K562 (cell line): ENCODE data around the gene OR1N1. TPM values are rescaled to one million over a fixed set of nuclear protein-coding genes. Genes with fewer than 3 reads are reported as not detected.
A peak's percentile ranks its signal among the peaks of the same experiment; 100 is the strongest.

Experiments used
- CLOCK ChIP-seq: fragments of 250-450 bp; sonication (Bioruptor Pico); IDR thresholded peaks from 2 replicates; pipeline ENCODE4 v1.4.0; 2020; ENCODE audit warnings: mild to moderate bottlenecking, moderate library complexity, borderline replicate concordance
- FOSL1 ChIP-seq: fragments of 200-800 bp; sonication (Bioruptor generic); conservative IDR thresholded peaks from 2 replicates; pipeline ENCODE4 v1.6.1; 2016; ENCODE audit warnings: missing genetic modification characterization, missing compliant biosample characterization
- HDAC2 ChIP-seq: fragments of 450-650 bp; IDR thresholded peaks from 2 replicates; pipeline ENCODE4 v1.6.1; 2016; ENCODE audit warnings: mild to moderate bottlenecking
- HNRNPLL ChIP-seq: fragments of 200-400 bp; formaldehyde crosslinking; IDR thresholded peaks from 2 replicates; pipeline ENCODE4 v1.6.1; 2017; ENCODE audit warnings: low read length, low read depth, mild to moderate bottlenecking; ENCODE audit not compliant: poor library complexity, severe bottlenecking
- polyA plus RNA-seq, 8 experiments: library from polyadenylated mRNA; depleted of rRNA in 4 of 8; stranded (reverse) in 5 of 8; unstranded in 3 of 8; fragments of >200 nt; fragmentation: Nextera tagmentation in 2 of 8; fragmentation: Illumina TruSeq in 1 of 8; extraction: Ambion mirVana in 2 of 8; extraction: Trizol in 1 of 8; gene quantifications; 2 replicates each; pipeline versions ENCODE4 v1.2.1 to v1.2.3, GENCODE V29; 2011 to 2014; ENCODE audit warnings: inconsistent platforms in 1 of 8, missing spikeins in 1 of 8
- total RNA-seq, 7 experiments: library from RNA; depleted of rRNA in 6 of 7; stranded (reverse); fragments of >200 nt in 6 of 7; fragmentation: Illumina TruSeq in 2 of 7; extraction: Trizol in 2 of 7; gene quantifications; 2 replicates each; pipeline versions ENCODE4 v1.2.1 to v1.2.3, GENCODE V29; 2011 to 2021; ENCODE audit warnings: low replicate concordance in 1 of 7

Gene OR1N1
- total and polyA plus RNA-seq, 9 of the 15 experiments (the other 6 are each of a cell fraction or from before 2014, with no cell fraction given) = not detected

GRCh38 chr9:122477346-122477745 is 49.7 kb downstream of the OR1N1 start (continued):
- TF ChIP-seq CLOCK (CRISPR knock-in tag) = no peak
- no peak for TF ChIP-seq HDAC2
- no peak for TF ChIP-seq HNRNPLL
- TF ChIP-seq FOSL1 (tag) = peak; percentile 81

Other genes starting within 250 kb of the OR1N1 start
Only the 7 nearest of the 12 such genes appear.
- not detected in 2 replicates for gene OR1J1, start 49.4 kb downstream of the OR1N1 start, total RNA-seq (2014; rRNA removed)
- not detected in 2 replicates for gene OR1J1, start 49.4 kb downstream of the OR1N1 start, total RNA-seq (2014; rRNA removed; fragmentation: Illumina TruSeq; extraction: Trizol)
- not detected in 2 replicates for gene OR1J1, start 49.4 kb downstream of the OR1N1 start, total RNA-seq (2015; rRNA removed; fragmentation: Illumina TruSeq; extraction: Trizol)
- gene OR1J1, start 49.4 kb downstream of the OR1N1 start, total RNA-seq (2021) = not detected in 2 replicates
- gene OR1J1, start 49.4 kb downstream of the OR1N1 start, polyA plus RNA-seq (2011; rRNA removed) = not detected in 2 replicates
- gene OR1J1, start 49.4 kb downstream of the OR1N1 start, polyA plus RNA-seq (2014; fragmentation: Illumina TruSeq; extraction: Trizol) = not detected in 2 replicates
- not detected for gene OR1J1, start 49.4 kb downstream of the OR1N1 start, polyA plus RNA-seq (2014; fragmentation: Nextera tagmentation; extraction: Ambion mirVana)
- gene OR1J1, start 49.4 kb downstream of the OR1N1 start, polyA plus RNA-seq (2014; rRNA removed) = not detected in 2 replicates
- gene OR1J2, start 16.5 kb downstream of the OR1N1 start, total RNA-seq (2014; rRNA removed) = not detected in 2 replicates
- not detected in 2 replicates for gene OR1J2, start 16.5 kb downstream of the OR1N1 start, total RNA-seq (2014; rRNA removed; fragmentation: Illumina TruSeq; extraction: Trizol)
- not detected in 2 replicates for gene OR1J2, start 16.5 kb downstream of the OR1N1 start, total RNA-seq (2015; rRNA removed; fragmentation: Illumina TruSeq; extraction: Trizol)
- gene OR1J2, start 16.5 kb downstream of the OR1N1 start, total RNA-seq (2021) = not detected in 2 replicates
- not detected in 2 replicates for gene OR1J2, start 16.5 kb downstream of the OR1N1 start, polyA plus RNA-seq (2011; rRNA removed)
- gene OR1J2, start 16.5 kb downstream of the OR1N1 start, polyA plus RNA-seq (2014; fragmentation: Illumina TruSeq; extraction: Trizol) = not detected in 2 replicates
- gene OR1J2, start 16.5 kb downstream of the OR1N1 start, polyA plus RNA-seq (2014; fragmentation: Nextera tagmentation; extraction: Ambion mirVana) = not detected
- not detected in 2 replicates for gene OR1J2, start 16.5 kb downstream of the OR1N1 start, polyA plus RNA-seq (2014; rRNA removed)
- not detected in 2 replicates for gene OR1J4, start 8.2 kb downstream of the OR1N1 start, total RNA-seq (2014; rRNA removed)
- not detected in 2 replicates for gene OR1J4, start 8.2 kb downstream of the OR1N1 start, total RNA-seq (2014; rRNA removed; fragmentation: Illumina TruSeq; extraction: Trizol)
- not detected in 2 replicates for gene OR1J4, start 8.2 kb downstream of the OR1N1 start, total RNA-seq (2015; rRNA removed; fragmentation: Illumina TruSeq; extraction: Trizol)
- not detected in 2 replicates for gene OR1J4, start 8.2 kb downstream of the OR1N1 start, total RNA-seq (2021)
- not detected in 2 replicates for gene OR1J4, start 8.2 kb downstream of the OR1N1 start, polyA plus RNA-seq (2011; rRNA removed)
- not detected in 2 replicates for gene OR1J4, start 8.2 kb downstream of the OR1N1 start, polyA plus RNA-seq (2014; fragmentation: Illumina TruSeq; extraction: Trizol)
- gene OR1J4, start 8.2 kb downstream of the OR1N1 start, polyA plus RNA-seq (2014; fragmentation: Nextera tagmentation; extraction: Ambion mirVana) = not detected
- gene OR1J4, start 8.2 kb downstream of the OR1N1 start, polyA plus RNA-seq (2014; rRNA removed) = not detected in 2 replicates
- gene OR1N2, start 25.8 kb upstream of the OR1N1 start, total RNA-seq (2014; rRNA removed) = not detected in 2 replicates
- gene OR1N2, start 25.8 kb upstream of the OR1N1 start, total RNA-seq (2014; rRNA removed; fragmentation: Illumina TruSeq; extraction: Trizol) = not detected in 2 replicates
- gene OR1N2, start 25.8 kb upstream of the OR1N1 start, total RNA-seq (2015; rRNA removed; fragmentation: Illumina TruSeq; extraction: Trizol) = not detected in 2 replicates
- gene OR1N2, start 25.8 kb upstream of the OR1N1 start, total RNA-seq (2021) = not detected in 2 replicates
- not detected in 2 replicates for gene OR1N2, start 25.8 kb upstream of the OR1N1 start, polyA plus RNA-seq (2011; rRNA removed)
- gene OR1N2, start 25.8 kb upstream of the OR1N1 start, polyA plus RNA-seq (2014; fragmentation: Illumina TruSeq; extraction: Trizol) = not detected in 2 replicates
- not detected for gene OR1N2, start 25.8 kb upstream of the OR1N1 start, polyA plus RNA-seq (2014; fragmentation: Nextera tagmentation; extraction: Ambion mirVana)
- gene OR1N2, start 25.8 kb upstream of the OR1N1 start, polyA plus RNA-seq (2014; rRNA removed) = not detected in 2 replicates
- not detected in 2 replicates for gene OR1L8, start 56.1 kb upstream of the OR1N1 start, total RNA-seq (2014; rRNA removed)
- 0.10 TPM in 1 of 2 replicates, not detected in the other for gene OR1L8, start 56.1 kb upstream of the OR1N1 start, total RNA-seq (2014; rRNA removed; fragmentation: Illumina TruSeq; extraction: Trizol)
- not detected in 2 replicates for gene OR1L8, start 56.1 kb upstream of the OR1N1 start, total RNA-seq (2015; rRNA removed; fragmentation: Illumina TruSeq; extraction: Trizol)
- not detected in 2 replicates for gene OR1L8, start 56.1 kb upstream of the OR1N1 start, total RNA-seq (2021)
- not detected in 2 replicates for gene OR1L8, start 56.1 kb upstream of the OR1N1 start, polyA plus RNA-seq (2011; rRNA removed)
- 0.06 TPM in 1 of 2 replicates, not detected in the other for gene OR1L8, start 56.1 kb upstream of the OR1N1 start, polyA plus RNA-seq (2014; fragmentation: Illumina TruSeq; extraction: Trizol)
- gene OR1L8, start 56.1 kb upstream of the OR1N1 start, polyA plus RNA-seq (2014; fragmentation: Nextera tagmentation; extraction: Ambion mirVana) = under 1 TPM in 1 of 2 experiments, not detected in 1; 0.06 TPM
- gene OR1L8, start 56.1 kb upstream of the OR1N1 start, polyA plus RNA-seq (2014; rRNA removed) = 0.03 TPM in 1 of 2 replicates, not detected in the other
- not detected in 2 replicates for gene OR1Q1, start 87.4 kb upstream of the OR1N1 start, total RNA-seq (2014; rRNA removed)
- not detected in 2 replicates for gene OR1Q1, start 87.4 kb upstream of the OR1N1 start, total RNA-seq (2014; rRNA removed; fragmentation: Illumina TruSeq; extraction: Trizol)
- not detected in 2 replicates for gene OR1Q1, start 87.4 kb upstream of the OR1N1 start, total RNA-seq (2015; rRNA removed; fragmentation: Illumina TruSeq; extraction: Trizol)
- not detected in 2 replicates for gene OR1Q1, start 87.4 kb upstream of the OR1N1 start, total RNA-seq (2021)
- gene OR1Q1, start 87.4 kb upstream of the OR1N1 start, polyA plus RNA-seq (2011; rRNA removed) = not detected in 2 replicates
- gene OR1Q1, start 87.4 kb upstream of the OR1N1 start, polyA plus RNA-seq (2014; fragmentation: Illumina TruSeq; extraction: Trizol) = not detected in 2 replicates
- not detected for gene OR1Q1, start 87.4 kb upstream of the OR1N1 start, polyA plus RNA-seq (2014; fragmentation: Nextera tagmentation; extraction: Ambion mirVana)
- not detected in 2 replicates for gene OR1Q1, start 87.4 kb upstream of the OR1N1 start, polyA plus RNA-seq (2014; rRNA removed)
- not detected in 2 replicates for gene OR1B1, start 130.3 kb upstream of the OR1N1 start, total RNA-seq (2014; rRNA removed)
- gene OR1B1, start 130.3 kb upstream of the OR1N1 start, total RNA-seq (2014; rRNA removed; fragmentation: Illumina TruSeq; extraction: Trizol) = not detected in 2 replicates
- gene OR1B1, start 130.3 kb upstream of the OR1N1 start, total RNA-seq (2015; rRNA removed; fragmentation: Illumina TruSeq; extraction: Trizol) = not detected in 2 replicates
- gene OR1B1, start 130.3 kb upstream of the OR1N1 start, total RNA-seq (2021) = not detected in 2 replicates
- gene OR1B1, start 130.3 kb upstream of the OR1N1 start, polyA plus RNA-seq (2011; rRNA removed) = not detected in 2 replicates
- gene OR1B1, start 130.3 kb upstream of the OR1N1 start, polyA plus RNA-seq (2014; fragmentation: Illumina TruSeq; extraction: Trizol) = not detected in 2 replicates
- not detected for gene OR1B1, start 130.3 kb upstream of the OR1N1 start, polyA plus RNA-seq (2014; fragmentation: Nextera tagmentation; extraction: Ambion mirVana)
- gene OR1B1, start 130.3 kb upstream of the OR1N1 start, polyA plus RNA-seq (2014; rRNA removed) = not detected in 2 replicates